ENCODE data around the gene INHBB.

The INHBB gene

DNA sequence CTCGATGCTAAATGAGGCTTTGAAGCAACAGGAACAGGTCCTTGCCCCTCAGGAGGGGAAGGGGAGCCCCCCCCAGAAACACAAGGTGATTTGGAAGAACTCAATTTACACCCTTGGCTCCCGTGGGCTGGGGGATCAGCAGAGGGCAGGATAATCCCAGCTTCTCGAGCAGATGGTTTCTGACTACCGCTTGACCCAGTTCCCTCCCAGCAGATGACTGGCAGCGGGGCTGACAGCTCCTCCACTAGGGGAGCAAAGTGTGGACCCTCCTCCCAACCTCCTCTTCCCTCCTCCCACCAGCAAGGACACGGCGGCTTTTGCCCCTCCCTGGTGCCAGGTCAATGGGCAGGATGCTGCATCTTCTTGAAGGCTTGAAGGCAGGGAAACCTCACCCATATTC, 3.5 kb upstream of the INHBB start:
- DNase-seq (ENCODE audit: low read depth in 2 of 2), result no peak

DNA sequence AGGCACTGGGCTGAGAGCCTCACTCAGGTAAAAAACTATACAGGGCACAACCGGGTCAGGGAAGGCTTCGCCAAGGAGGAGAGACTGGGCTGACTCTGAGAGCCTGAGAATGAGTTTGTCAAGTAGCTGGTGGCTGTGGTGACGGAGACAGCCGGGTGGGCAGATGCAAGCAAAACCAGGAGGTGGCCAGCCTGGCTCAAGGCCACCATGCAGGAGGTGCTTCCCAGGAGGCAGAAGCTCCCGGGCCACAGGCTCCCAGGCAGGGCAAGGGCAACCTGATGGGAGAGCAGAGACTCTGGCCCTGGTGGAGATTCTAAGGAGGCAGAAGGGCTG, 2.9 kb upstream of the INHBB start:
- DNase-seq (ENCODE audit: low read depth in 2 of 2), result no peak

DNA sequence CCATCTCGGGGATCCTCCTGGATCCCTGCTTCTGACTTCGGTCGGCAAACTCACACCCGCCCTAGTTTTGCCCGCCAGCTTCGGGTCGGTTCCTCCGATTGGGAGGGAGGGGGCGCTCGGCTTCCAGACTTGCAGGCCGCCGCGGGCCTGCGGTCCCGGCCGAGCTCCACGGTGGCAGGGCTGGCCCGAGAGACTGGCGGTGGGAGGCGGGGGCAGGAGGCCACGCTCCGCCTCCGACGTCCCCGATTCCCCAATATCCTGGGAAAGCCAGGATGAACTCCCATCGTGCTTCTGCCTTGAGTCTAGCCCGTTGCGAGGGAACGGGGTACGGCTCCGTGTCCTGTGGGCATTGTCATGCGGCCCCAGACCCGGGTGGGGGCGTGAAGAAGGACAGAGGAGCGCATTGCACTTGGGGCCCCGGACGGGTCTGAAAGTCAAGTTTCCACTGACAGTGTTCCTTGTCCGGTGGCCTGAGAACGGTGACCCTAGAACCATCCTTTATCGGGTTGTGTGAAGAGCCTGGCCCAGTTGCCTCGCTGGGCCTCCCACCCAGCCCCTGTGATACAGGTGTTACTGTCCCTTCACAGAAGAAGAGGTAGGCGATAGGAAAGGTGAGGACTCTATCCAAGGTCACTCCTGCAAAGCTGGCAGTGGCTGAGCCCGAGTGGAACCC, 2.4 kb upstream of the INHBB start:
- peak; percentile 44 to 59 for DNase-seq (ENCODE audit: low read depth in 2 of 2)

DNA sequence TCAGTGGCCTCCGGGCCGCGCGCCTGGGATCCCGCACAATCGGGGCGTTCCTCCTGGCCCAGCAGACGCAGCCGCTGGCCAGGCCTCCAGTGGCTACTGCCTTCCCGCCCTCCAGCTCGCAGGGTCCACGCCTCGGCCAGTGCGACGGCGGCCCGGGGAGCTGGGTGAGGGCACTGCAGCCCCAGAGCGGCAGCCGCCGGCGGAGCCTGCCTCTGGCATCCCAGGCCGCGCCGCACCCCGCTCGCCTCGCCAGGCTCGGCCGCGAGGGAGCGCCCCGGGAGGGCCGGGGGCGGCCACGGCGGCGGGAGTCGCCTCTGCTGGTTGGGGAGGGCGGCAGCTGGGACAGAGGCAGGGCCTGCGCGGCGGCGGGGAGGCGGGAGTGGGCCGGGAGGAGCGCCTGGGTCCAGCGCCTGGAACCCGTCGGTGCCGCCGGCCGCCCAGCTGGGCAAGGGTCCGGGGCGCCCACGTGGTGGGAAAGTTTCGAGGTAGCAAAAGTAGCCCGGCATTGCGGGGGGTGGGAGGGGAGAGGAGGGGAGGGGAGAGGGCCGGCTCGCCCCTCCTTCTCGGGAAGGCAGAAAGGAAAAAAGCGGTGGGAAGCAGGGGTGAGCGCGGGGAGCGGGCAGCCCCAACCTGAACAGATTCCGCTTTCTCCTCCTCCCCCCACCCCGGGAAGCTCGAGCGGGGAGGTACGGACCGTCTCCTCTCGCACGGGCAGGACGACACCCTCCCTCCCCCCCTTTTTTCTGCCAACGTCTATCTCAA, 1.5 kb upstream of the INHBB start:
- DNase-seq (ENCODE audit: low read depth in 2 of 2), result no peak

DNA sequence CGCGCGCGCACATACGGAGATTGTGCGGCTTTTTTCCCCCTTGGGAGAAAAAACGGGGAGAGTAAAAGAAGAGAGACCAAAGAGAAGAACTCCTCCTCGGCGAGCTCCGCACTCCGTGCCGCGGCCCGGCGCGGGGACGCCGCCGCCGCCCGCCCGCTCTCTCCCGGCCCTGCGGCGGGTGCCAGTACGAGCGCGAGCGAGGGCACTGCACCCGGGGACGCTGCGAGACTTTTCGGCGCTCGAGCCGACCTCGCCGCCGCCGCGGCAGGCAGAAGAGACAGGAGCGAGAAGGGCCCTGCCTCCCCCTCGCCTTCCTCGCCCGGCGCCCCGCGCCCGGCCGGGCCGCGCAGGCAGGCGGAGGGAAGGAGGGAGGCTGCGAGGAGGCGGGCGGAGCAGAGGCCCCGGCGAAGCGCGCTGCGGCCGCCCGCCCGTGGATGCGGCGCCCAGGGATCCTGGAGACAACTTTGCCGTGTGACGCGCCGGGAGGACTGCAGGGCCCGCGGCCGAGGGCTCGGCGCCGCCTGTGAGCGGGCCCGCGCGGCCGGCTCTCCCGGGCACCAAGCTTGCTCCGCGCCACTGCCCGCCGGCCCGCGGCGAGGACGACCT, 857 bp upstream of the INHBB start:
- DNase-seq (ENCODE audit: low read depth in 2 of 2), result no peak

DNA sequence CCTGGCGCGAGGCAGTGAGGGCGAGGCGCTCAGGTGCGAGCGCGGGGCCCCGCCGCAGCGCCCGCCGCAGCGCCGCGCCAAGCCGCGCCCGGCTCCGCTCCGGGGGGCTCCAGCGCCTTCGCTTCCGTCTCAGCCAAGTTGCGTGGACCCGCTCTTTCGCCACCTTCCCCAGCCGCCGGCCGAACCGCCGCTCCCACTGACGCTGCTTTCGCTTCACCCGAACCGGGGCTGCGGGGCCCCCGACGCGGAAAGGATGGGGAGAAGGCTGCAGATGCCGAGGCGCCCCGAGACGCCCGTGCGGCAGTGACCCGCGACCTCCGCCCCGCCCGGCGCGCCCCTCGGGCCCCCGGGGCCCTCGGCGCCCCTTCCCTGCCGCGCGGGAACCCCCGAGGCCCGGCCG, 328 bp upstream of the INHBB start:
- no peak for DNase-seq (ENCODE audit: low read depth in 2 of 2)

DNA sequence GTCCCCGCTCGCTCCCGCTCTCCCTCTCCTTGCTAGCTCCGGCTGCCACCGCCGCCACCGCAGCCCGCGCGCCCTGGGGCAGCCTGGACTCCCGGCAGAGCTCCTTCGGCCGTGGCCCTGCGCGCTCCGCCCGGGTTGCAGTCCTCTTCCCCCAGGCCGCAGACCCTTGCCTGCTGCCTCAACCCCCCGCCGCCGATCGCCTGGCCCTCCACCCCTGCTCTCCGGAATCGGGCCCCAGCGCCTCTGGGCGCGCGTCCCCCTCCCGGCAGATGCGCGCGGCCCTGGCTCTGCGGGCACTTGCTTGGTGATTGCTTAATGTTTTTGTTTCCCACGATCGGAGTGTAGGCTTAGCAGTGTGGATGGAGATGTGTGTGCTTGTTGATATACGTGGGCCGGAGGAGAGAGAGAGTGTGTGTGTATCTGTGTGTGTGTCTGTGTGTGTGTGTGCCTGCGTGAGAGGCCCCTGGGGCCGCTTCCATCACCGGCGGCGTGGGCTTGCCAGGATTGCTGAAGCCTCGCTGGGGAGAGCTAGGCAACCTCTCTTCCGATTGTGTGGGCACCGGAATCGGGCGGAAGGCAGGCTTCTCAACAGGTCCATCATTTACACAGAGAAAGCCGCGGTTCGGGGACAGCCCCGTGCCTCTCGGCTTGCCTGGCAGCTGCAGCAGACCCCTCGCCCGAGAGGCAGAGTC, 877 bp downstream of the INHBB start:
- no peak for DNase-seq (ENCODE audit: low read depth in 2 of 2)

DNA sequence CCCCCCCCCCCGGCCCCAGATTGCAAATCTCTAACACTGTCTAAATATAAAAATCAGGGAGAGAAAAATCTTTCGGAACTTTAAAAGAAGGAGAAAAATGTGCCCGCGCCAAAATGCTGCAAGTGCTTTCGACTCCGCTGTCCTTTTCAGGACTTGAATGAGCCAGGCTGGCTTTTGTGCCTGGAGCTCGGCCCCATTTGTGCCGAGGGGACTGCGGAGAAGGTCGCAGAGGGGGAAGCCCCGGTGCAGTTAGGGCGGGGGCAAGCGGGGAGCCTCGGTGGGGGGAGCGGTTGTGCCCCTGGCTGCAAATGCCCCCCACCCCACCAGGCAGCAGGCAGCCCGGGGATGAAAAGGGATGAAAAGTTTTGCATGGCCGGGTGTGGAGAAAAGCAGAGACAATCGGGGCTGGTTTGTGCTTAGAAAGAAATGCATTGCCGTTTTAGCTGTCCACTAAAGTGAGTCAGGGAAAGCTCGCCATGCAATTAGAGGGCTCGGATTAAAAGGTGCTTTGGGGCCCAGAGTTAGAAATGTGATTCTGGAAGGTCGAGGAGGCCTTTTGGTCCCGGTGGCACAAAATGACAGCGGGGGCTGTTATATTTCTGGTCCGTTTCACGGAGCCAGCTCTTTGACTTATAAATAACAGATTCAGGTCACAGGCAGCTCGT, 1.6 kb downstream of the INHBB start:
- DNase-seq (ENCODE audit: low read depth in 2 of 2), result no peak

DNA sequence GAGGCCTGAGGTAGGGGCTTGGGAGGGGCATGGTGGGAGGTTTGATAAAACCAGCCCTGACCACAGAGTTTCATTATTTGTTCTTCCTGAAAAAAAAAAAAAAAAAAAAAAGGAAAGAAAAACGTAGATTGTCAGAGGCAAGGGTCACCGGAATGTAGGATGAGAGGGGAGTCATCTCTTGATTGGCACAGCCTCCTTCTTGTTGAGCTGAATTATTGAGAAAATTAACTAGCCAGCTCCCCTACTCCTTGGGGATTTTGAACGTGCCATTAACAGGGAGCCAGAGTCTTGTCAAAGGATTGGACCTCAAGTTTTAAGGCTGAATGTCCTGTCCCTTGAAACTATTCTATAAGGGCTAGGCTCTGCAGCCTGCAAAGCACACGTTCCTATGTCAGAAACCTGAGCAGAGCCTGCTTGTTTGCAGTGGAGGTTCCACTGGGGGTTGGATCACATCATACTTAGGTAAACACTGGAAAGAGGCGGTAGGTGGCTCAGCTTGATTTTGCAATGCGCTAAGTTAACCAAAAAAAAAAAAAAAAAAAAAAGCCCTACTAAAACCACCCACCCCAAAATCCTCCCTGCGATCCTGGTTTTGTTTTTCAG, 2.3 kb downstream of the INHBB start:
- no peak for DNase-seq (ENCODE audit: low read depth in 2 of 2)

DNA sequence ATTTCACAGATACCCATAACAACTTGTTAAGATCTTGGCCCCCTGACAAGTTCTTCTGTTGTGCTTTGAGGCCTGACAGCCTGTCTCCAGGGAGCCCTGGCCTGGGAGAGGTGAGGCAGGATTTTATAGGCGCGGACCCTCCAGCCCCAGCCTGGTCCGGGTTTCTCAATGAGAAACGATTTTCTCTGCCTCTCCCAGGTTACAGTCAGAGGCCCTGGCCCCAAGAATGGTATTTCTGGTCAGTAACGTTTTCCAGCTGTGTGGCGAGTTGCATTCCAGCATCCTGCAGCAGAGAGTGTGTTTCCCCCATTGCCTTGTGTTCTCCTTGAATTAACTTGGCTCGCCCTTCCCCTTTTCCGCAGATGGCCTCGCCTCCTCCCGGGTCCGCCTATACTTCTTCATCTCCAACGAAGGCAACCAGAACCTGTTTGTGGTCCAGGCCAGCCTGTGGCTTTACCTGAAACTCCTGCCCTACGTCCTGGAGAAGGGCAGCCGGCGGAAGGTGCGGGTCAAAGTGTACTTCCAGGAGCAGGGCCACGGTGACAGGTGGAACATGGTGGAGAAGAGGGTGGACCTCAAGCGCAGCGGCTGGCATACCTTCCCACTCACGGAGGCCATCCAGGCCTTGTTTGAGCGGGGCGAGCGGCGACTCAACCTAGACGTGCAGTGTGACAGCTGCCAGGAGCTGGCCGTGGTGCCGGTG, 3.0 kb downstream of the INHBB start:
- DNase-seq (ENCODE audit: low read depth in 2 of 2), result no peak

DNA sequence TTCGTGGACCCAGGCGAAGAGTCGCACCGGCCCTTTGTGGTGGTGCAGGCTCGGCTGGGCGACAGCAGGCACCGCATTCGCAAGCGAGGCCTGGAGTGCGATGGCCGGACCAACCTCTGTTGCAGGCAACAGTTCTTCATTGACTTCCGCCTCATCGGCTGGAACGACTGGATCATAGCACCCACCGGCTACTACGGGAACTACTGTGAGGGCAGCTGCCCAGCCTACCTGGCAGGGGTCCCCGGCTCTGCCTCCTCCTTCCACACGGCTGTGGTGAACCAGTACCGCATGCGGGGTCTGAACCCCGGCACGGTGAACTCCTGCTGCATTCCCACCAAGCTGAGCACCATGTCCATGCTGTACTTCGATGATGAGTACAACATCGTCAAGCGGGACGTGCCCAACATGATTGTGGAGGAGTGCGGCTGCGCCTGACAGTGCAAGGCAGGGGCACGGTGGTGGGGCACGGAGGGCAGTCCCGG, 3.5 kb downstream of the INHBB start:
- DNase-seq (ENCODE audit: low read depth in 2 of 2), result no peak

DNA sequence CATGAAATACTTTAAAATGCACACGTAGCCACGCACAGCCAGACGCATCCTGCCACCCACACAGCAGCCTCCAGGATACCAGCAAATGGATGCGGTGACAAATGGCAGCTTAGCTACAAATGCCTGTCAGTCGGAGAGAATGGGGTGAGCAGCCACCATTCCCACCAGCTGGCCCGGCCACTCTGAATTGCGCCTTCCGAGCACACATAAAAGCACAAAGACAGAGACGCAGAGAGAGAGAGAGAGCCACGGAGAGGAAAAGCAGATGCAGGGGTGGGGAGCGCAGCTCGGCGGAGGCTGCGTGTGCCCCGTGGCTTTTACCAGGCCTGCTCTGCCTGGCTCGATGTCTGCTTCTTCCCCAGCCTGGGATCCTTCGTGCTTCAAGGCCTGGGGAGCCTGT, 4.1 kb downstream of the INHBB start:
- DNase-seq (ENCODE audit: low read depth in 2 of 2), result no peak

DNA sequence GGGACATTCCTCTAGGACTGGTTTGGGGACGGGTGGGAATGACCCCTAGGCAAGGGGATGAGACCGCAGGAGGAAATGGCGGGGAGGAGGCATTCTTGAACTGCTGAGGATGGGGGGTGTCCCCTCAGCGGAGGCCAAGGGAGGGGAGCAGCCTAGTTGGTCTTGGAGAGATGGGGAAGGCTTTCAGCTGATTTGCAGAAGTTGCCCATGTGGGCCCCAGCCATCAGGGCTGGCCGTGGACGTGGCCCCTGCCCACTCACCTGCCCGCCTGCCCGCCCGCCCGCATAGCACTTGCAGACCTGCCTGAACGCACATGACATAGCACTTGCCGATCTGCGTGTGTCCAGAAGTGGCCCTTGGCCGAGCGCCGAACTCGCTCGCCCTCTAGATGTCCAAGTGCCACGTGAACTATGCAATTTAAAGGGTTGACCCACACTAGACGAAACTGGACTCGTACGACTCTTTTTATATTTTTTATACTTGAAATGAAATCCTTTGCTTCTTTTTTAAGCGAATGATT, 4.9 kb downstream of the INHBB start:
- DNase-seq (ENCODE audit: low read depth in 2 of 2), result no peak

DNA sequence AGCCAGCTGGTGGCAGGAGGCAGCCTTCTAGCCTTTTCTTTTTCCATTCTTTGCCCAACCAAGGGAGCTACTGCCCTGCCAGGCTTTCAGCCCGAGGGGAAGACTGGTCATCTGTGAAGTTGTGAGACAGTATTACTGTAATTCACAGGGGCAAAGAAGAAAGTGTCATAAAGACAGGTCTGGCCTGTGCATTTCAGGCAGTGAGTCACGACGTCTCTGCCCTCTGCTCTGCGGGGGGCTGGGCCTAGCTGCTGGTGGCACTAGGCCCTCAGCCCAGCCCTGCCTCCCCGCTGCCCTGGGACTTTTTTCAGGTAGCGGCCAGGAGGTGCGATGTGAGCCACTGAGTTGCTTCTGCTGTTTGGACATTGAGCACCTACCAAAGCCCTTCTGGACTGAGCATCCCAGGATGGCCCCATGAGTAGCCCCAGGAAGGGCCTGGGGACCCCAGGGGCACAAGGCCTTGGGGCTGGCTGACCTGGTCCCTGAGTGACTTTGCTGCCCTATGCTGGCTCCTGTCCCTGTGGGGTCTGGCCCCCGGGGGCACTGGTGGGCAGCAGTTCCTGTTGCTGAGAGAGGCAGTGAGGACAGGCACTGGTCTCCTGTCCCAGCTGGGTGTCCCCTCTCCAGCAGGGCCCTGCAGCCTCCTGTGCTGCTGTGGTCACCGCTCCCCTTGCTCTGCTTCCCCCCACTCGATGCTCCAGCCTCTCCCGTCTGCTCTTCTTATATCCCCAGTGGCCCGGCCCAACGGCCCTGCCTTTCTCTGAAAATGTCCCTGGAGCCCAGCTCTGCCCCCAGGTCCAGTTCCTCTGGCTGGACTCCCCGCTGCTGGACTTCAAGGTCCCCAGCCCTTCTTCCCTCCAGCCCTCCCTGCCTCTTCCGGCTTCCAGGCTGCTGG, 7.0 kb downstream of the INHBB start:
- DNase-seq (ENCODE audit: low read depth in 2 of 2), result no peak

DNA sequence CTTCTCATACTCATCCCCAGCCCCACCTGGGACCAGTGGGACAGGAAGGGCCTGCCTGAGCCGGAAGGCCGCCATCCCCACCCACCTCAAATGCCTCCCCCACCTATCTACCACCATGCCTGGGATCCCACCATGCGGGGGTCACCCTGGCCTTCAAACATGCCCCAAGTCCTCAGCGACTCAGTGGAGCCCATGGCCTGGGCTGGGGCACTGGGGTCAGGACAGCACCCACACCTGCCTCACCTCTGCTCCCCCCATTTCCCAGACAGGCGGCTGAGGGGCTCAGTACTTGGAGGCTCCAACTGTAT, 7.6 kb downstream of the INHBB start:
- no peak for DNase-seq (ENCODE audit: low read depth in 2 of 2)

DNA sequence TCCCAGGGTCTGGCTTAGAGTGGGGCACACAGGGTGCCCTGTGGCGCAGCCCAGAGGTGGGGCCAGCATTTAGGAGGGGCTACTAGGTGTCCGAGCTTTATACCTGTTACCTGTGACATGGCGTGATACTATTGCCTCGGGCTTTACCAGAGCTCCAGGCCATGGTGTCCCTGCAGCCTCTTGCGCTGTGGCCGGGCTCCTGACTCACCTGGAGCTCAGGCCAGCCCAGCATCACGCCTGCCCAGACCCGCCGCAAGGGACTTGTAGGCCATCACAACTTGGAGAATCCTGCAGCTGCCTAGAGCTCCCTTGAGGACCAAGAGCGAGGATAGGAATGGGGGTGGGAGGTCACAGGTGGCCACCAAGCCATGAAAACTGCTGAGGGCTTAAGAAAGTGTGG, 8.0 kb downstream of the INHBB start:
- no peak for DNase-seq (ENCODE audit: low read depth in 2 of 2)

DNA sequence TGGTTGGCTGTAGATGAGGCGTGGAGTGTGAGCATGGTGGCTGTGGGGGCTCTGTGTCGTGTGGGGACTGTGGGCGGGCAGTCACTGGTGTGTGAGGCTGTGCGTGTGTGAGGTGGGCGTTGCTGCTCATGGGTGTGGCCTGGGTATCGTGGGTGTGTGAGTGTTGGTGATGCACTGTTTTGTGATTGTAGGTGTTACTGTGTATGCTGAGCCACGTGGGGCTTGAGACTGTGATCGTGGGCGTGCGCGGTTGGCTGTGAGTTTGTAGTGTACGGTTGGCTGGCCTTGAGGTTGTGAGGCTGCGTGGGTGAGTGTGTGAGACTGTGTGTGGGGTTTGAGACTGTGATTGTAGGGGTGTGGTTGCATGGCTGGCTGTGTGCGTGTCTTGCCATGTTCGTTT, 8.5 kb downstream of the INHBB start:
- DNase-seq (ENCODE audit: low read depth in 2 of 2), result no peak

DNA sequence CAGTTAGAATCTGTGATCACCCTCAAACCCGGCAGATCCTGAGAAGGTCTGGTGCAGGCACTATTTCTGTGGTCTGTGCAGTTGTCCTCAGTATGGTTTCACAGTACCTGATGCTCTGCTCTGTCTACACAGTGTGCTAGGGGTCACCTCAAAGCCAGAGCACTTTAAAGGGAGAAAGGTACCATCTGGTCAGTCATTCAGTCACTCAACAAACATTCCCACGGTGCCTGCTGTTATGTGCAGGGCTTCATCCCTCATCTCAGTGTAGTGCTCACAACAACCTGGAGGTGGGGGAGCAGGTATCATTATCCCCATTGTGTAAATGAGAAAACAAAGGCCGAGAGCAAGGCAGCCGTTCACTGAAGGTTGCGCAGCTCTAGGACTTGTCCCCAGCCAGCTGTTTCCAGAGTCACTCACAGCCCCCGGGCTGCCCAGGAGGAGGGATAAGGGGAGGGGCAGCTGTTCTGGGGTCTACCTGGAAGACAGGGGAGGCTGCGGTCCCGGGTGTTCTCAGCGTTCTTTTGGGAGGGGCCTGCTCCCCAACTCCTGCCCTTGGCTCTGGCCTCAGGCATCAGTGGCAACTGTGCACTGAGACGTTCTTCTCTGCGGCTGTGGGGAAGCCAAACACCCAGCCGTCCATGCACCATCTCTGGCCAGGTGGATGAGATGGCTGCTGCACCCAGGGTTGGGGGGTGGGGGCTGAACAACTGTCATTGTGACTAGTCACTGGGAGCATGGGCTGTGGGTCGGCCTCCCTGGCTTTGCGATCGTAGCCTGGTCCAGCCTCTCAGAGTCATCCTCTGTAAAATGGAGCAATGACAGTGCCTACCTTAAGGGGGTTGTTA, 9.2 kb downstream of the INHBB start:
- DNase-seq (ENCODE audit: low read depth in 2 of 2), result no peak

DNA sequence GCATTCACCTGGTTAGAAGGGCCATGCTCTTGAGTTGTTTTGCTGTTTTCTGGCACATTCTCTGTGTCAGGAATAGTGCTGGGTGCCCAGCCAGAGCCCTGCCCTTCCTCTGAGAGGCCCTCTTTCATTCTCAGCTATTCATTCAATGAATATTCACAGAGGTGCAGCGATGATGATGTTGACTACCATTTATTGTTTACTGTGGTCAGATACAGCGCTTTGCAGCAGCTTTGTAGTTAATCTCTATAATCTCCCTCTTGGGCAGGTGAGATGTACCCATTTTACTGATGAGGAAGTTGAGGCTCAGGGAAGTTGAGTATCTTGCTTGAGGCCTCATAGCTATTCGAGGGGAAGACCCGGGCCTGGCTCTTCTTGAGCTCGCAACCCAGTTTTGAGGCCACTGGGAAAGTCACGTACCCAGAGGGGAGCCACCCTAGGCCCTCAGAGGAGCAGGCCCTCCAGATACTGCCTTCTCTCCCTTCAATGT, 9.9 kb downstream of the INHBB start:
- no peak for DNase-seq (ENCODE audit: low read depth in 2 of 2)

Data from stimulated activated CD4-positive, alpha-beta T cell treated with anti-CD3 and anti-CD28 coated beads, Interleukin-15, amount 100 ng/mL, for 48 hours (primary cell).